OCI-LY3 (cell line): ENCODE data around the gene TMX3.

ENCODE experiments used
- H2AFZ ChIP-seq: fragments of 200-600, 300-600 bp; shearing (Covaris generic); 2 replicates; pipeline ENCODE4 v1.6.0; 2014; ENCODE audit warnings: antibody characterized with exemption, low read depth, low read length
- H3K27ac ChIP-seq: fragments of 200-600, 300-600 bp; sonication (generic); 2 replicates; pipeline ENCODE4 v1.5.1; 2014; ENCODE audit warnings: mild to moderate bottlenecking, low read length, moderate library complexity, mixed read lengths
- H3K27me3 ChIP-seq: fragments of 200-600, 300-600 bp; sonication (generic); 2 replicates; pipeline ENCODE4 v1.6.1; 2014; ENCODE audit warnings: low read depth, low read length, mixed read lengths
- H3K36me3 ChIP-seq: fragments of 200-600, 300-600 bp; sonication (generic); replicated peaks from 2 replicates; pipeline ENCODE3; 2014; ENCODE audit warnings: low read depth, low read length, mixed read lengths
- H3K4me1 ChIP-seq: fragments of 300-600, 200-600 bp; sonication (generic); 2 replicates; pipeline ENCODE4 v1.6.1; 2014; ENCODE audit warnings: low read length, mixed read lengths
- H3K4me2 ChIP-seq: fragments of 200-600, 300-600 bp; sonication (generic); 2 replicates; pipeline ENCODE4 v1.6.1; 2014; ENCODE audit warnings: low read length, mixed read lengths
- H3K4me3 ChIP-seq: fragments of 300-600, 200-600 bp; sonication (generic); 2 replicates; pipeline ENCODE4 v1.5.1; 2014; ENCODE audit warnings: antibody characterized with exemption, mild to moderate bottlenecking, low read length, moderate library complexity
- H3K79me2 ChIP-seq: fragments of 300-600, 200-600 bp; shearing (Covaris generic); 2 replicates; pipeline ENCODE4 v1.6.1; 2014; ENCODE audit warnings: mild to moderate bottlenecking, low read length, mixed read lengths
- H3K9ac ChIP-seq: fragments of 300-600, 200-600 bp; shearing (Covaris generic); 2 replicates; pipeline ENCODE4 v1.6.0; 2014; ENCODE audit warnings: mild to moderate bottlenecking, low read length, moderate library complexity
- H3K9me3 ChIP-seq: fragments of 200-600, 300-600 bp; shearing (Covaris generic); 2 replicates; pipeline ENCODE4 v1.6.1; 2014; ENCODE audit warnings: low read length, mixed read lengths; ENCODE audit not compliant: insufficient read depth
- H4K20me1 ChIP-seq: fragments of 200-600, 300-600 bp; sonication (generic); 2 replicates; pipeline ENCODE4 v1.6.1; 2016; ENCODE audit warnings: low read length, mixed read lengths; ENCODE audit not compliant: insufficient read depth
- CTCF ChIP-seq: fragments of 200-600, 300-600 bp; sonication (generic); IDR thresholded peaks from 2 replicates; pipeline ENCODE4 v1.5.1; 2014; ENCODE audit warnings: antibody characterized with exemption, low read length, low read depth
- EZH2phosphoT487 ChIP-seq: fragments of 200-600 bp; shearing (Covaris generic); IDR thresholded peaks from 2 replicates; pipeline ENCODE4 v1.6.1; 2018; ENCODE audit warnings: antibody characterized with exemption, mixed run types, low read depth

TMX3 gene

DNA sequence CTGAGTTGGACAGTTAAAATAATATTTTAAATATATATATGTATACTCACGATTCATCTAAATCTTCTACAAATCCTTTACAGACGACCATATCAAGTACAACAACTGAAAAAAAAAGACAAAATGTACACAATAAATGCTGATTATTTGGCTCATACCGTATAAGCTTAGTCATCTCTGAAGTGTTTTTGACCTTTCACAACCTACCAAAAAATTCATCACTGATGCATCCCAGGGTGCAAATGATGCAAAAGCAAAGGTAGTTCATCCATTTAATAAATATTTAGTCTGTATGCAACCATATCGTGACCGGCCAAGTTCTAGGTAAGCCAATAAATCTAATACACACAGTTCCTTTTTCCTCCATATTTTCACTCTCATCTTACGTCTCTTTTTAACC lies 1.1 kb downstream of the TMX3 start:
- Histone ChIP-seq H3K9ac (peak overlapping the region; percentile 79), H3K9me3 (no peaks in the 10 kb centered on the region), H3K4me3 (peak overlapping the region; percentile 84), H3K4me2 (peak overlapping the region; percentile 85), H3K4me1 (peaks cover 12% of the 10 kb centered on the region), H3K36me3 (peaks cover 44% of the 10 kb centered on the region), H3K79me2 (peaks cover 57% of the 10 kb centered on the region), H3K27me3 (no peaks in the 10 kb centered on the region), H4K20me1 (peaks cover 5% of the 10 kb centered on the region; the same call in 1 of the 2 replicates), H2AFZ (no peak overlapping the region), H3K27ac (peak overlapping the region; percentile 51; the same call in 1 of the 2 replicates)
- no peak for TF ChIP-seq EZH2phosphoT487
- TF ChIP-seq CTCF: no peak

DNA sequence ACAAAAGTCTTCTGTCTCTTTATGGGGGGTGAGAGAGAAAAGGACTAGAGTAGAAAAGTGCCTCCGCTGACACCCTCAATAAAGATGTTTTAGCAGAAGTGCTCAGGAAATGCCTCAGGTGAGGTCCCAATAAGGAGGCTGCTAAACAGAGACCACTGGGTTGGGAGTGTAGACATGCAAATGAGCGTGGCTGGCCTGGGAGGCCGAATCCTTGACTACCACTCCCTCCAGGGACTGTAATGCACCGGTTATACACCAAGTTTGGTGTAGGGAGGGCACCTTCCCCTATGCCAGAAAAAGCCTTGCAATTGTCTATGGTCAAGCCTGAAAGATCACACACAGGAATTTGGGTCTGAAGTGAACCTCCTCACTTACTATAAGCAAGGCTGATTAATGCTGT lies 1.8 kb downstream of the TMX3 start:
- no peaks in the 10 kb centered on the region for H3K9me3 ChIP-seq
- peaks cover 12% of the 10 kb centered on the region for H3K4me1 ChIP-seq
- no peak overlapping the region for H3K27ac ChIP-seq
- H3K4me3 ChIP-seq: peak overlapping the region; percentile 84; the same call in 1 of the 2 replicates
- H3K79me2 ChIP-seq: peaks cover 63% of the 10 kb centered on the region
- no peak overlapping the region for H2AFZ ChIP-seq
- H3K9ac ChIP-seq: peak overlapping the region; percentile 79; the same call in 1 of the 2 replicates
- TF ChIP-seq EZH2phosphoT487: no peak
- TF ChIP-seq CTCF: no peak
- H3K27me3 ChIP-seq: no peaks in the 10 kb centered on the region
- H3K4me2 ChIP-seq: peak overlapping the region; percentile 85
- peaks cover 50% of the 10 kb centered on the region for H3K36me3 ChIP-seq
- H4K20me1 ChIP-seq: peaks cover 5% of the 10 kb centered on the region; the same call in 1 of the 2 replicates

- peaks cover 84% of the 10 kb centered on the region for H3K36me3 ChIP-seq
- TF ChIP-seq CTCF (no peak), EZH2phosphoT487 (no peak)
- H3K27me3 ChIP-seq: no peaks in the 10 kb centered on the region
- no peak overlapping the region for H3K4me3 ChIP-seq
- H2AFZ ChIP-seq: no peak overlapping the region
- no peaks in the 10 kb centered on the region for H3K4me1 ChIP-seq
- H3K79me2 ChIP-seq: peaks cover 75% of the 10 kb centered on the region
- H3K4me2 ChIP-seq: no peak overlapping the region
- no peak overlapping the region for H3K9ac ChIP-seq
- no peaks in the 10 kb centered on the region for H3K9me3 ChIP-seq
- no peak overlapping the region for H3K27ac ChIP-seq
- H4K20me1 ChIP-seq: no peaks in the 10 kb centered on the region
Measured at GRCh38 chr18:68707646-68708045, 7.3 kb downstream of the TMX3 start.

GRCh38 chr18:68705119-68705518 lies 9.8 kb downstream of the TMX3 start:
- H3K9ac ChIP-seq: no peak overlapping the region
- no peaks in the 10 kb centered on the region for H4K20me1 ChIP-seq
- TF ChIP-seq EZH2phosphoT487 (no peak), CTCF (no peak)
- no peaks in the 10 kb centered on the region for H3K27me3 ChIP-seq
- no peak overlapping the region for H3K27ac ChIP-seq
- H3K4me2 ChIP-seq: no peak overlapping the region
- H3K4me1 ChIP-seq: no peaks in the 10 kb centered on the region
- no peak overlapping the region for H2AFZ ChIP-seq
- H3K36me3 ChIP-seq: peaks cover 74% of the 10 kb centered on the region
- peaks cover 73% of the 10 kb centered on the region for H3K79me2 ChIP-seq
- H3K9me3 ChIP-seq: no peaks in the 10 kb centered on the region
- H3K4me3 ChIP-seq: no peak overlapping the region
